ENCODE results near the gene HUNK. TPM values are rescaled to one million over a fixed set of nuclear protein-coding genes. Genes with fewer than 3 reads are reported as not detected.
"Not testable (repeated sequence)": the region's sequence is repeated elsewhere in the genome, so short reads cannot be mapped to it uniquely, and the experiment has no call there.

Gene HUNK
- total RNA-seq, 1 donor from 2014 or later = 60.6 TPM

DNA sequence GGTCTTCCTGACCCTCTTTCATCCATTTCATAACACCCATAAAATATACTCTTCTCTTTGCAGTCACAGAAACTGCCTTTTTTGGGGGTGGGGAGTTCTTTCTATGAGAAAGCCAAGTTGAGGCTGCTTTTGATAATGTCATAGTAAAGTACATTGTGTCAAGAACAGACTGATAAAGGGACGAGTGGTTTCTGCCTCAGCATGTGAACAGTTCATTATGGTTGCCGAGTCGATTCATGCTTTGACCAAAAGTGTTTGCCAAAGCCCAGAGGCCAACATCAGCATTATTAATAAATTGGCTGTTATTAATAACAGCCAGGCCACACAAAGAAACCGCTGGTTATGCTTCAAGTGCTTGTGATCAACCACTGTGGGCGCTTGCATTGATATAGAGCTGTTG is 162.0 kb downstream of the HUNK start:
- TF ChIP-seq, protein P1, sequence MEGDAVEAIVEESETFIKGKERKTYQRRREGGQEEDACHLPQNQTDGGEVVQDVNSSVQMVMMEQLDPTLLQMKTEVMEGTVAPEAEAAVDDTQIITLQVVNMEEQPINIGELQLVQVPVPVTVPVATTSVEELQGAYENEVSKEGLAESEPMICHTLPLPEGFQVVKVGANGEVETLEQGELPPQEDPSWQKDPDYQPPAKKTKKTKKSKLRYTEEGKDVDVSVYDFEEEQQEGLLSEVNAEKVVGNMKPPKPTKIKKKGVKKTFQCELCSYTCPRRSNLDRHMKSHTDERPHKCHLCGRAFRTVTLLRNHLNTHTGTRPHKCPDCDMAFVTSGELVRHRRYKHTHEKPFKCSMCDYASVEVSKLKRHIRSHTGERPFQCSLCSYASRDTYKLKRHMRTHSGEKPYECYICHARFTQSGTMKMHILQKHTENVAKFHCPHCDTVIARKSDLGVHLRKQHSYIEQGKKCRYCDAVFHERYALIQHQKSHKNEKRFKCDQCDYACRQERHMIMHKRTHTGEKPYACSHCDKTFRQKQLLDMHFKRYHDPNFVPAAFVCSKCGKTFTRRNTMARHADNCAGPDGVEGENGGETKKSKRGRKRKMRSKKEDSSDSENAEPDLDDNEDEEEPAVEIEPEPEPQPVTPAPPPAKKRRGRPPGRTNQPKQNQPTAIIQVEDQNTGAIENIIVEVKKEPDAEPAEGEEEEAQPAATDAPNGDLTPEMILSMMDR (IDR thresholded peaks at IDR 0.05; ENCODE audit: unreplicated experiment) = no peak
- Mint-ChIP-seq H3K36me3 (peaks cover 6% of the 10 kb centered on the region), H3K27ac (no peak overlapping the region), H3K9me3 (peaks cover 10% of the 10 kb centered on the region), H3K4me1 (peaks cover 9% of the 10 kb centered on the region), H3K4me3 (no peak overlapping the region), H3K27me3 (ENCODE audit: low read depth) (no peaks in the 10 kb centered on the region)
- DNase-seq (ENCODE audit: low spot score in 2 of 2, unreplicated experiment in 2 of 2) = no peak

DNA sequence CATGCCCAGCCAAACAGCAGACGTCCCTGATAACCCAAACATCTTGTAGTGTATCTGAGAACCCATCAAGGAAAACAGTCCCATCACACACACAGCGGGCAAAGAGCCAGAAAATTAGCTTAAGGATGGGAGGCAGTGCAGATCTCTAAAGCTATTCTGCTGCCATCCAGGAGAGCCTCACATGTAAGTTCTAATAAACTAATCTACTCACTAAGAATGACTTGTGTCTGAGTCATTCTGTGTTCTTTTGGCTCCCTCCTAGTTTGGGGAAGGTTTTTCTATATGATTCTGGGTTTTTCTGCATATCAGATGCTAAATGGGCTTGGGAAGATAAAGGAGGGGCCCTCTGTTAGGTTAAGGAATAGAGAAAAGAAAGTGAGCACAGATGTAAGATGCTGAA is 162.8 kb downstream of the HUNK start:
- no peak overlapping the region for H3K4me3 Mint-ChIP-seq
- peaks cover 12% of the 10 kb centered on the region for H3K9me3 Mint-ChIP-seq
- no peaks in the 10 kb centered on the region for H3K27me3 Mint-ChIP-seq (ENCODE audit: low read depth)
- H3K27ac Mint-ChIP-seq = no peak overlapping the region
- DNase-seq (ENCODE audit: low spot score in 2 of 2, unreplicated experiment in 2 of 2) = no peak
- H3K36me3 Mint-ChIP-seq = peaks cover 2% of the 10 kb centered on the region
- TF ChIP-seq, protein P1 (IDR thresholded peaks at IDR 0.05; ENCODE audit: unreplicated experiment) = no peak
- peaks cover 9% of the 10 kb centered on the region for H3K4me1 Mint-ChIP-seq

DNA sequence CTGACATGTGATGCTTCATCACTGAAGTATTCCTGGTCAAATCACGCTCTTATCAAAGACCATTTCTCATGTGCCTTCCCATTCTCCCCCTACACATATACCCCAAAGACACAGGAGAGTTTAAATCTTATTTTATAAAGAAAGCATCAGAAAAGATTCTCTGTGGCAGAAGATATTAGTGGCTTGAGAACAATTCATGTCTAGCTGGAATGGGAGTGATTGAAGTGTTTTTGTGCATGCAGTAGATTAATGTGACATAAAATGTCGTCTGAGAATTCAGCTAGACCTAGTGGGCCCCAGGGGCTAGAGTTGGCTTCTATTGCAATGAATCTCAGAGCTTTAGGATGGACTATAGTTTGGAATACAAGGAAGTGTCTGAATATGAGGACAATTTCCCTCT is 163.9 kb downstream of the HUNK start:
- Mint-ChIP-seq H3K4me1 (peaks cover 9% of the 10 kb centered on the region), H3K27ac (no peak overlapping the region), H3K27me3 (ENCODE audit: low read depth) (peaks cover 6% of the 10 kb centered on the region), H3K9me3 (peaks cover 22% of the 10 kb centered on the region), H3K36me3 (peaks cover 8% of the 10 kb centered on the region), H3K4me3 (no peak overlapping the region)
- DNase-seq (ENCODE audit: low spot score in 2 of 2, unreplicated experiment in 2 of 2) = no peak
- TF ChIP-seq, protein P1 (IDR thresholded peaks at IDR 0.05; ENCODE audit: unreplicated experiment) = no peak

DNA sequence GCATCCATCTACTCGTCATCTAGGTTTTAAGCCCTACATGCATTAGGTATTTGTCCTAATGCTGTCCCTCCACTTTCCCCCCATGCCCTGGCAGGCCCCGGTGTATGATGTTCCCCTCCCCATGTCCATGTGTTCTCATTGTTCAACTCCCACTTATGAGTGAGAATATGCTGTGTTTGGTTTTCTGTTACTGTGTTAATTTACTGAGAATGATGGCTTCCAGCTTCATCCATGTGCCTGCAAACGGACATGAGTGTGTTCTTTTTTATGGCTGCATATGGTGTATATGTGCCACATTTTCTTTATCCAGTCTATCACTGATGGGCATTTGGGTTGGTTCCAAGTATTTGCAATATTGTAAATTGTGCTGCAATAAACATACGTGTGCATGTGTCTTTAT is 165.9 kb downstream of the HUNK start:
- H3K4me3 Mint-ChIP-seq; DNase-seq (ENCODE audit: low spot score in 2 of 2, unreplicated experiment in 2 of 2); H3K27ac Mint-ChIP-seq; H3K27me3 Mint-ChIP-seq (ENCODE audit: low read depth); H3K36me3 Mint-ChIP-seq; H3K4me1 Mint-ChIP-seq: not testable (repeated sequence)
- peaks cover 22% of the 10 kb centered on the region for H3K9me3 Mint-ChIP-seq

DNA sequence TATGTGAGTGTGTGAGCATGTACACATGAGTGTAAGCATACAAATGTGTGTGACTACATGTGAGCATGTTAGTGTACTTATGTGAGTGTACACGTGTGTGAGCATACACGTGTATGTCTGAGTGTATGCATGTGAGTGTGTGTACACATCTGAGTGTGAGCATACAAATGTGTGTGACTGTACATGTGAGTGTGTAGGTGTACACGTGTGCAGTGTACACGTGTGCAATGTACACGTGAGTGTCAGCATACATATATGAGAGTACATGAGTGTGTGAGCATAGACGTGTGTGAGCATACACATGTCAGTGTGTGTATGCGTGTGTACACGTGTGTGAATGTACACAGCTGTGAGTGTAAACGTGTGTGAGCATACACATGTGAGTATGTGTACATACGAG is 170.6 kb downstream of the HUNK start:
- Mint-ChIP-seq H3K27me3 (ENCODE audit: low read depth) (peaks cover 6% of the 10 kb centered on the region), H3K9me3 (peaks cover 22% of the 10 kb centered on the region), H3K27ac (no peak overlapping the region), H3K36me3 (peaks cover 8% of the 10 kb centered on the region), H3K4me1 (peaks cover 19% of the 10 kb centered on the region), H3K4me3 (no peak overlapping the region)
- DNase-seq (ENCODE audit: low spot score in 2 of 2, unreplicated experiment in 2 of 2) = no peak
- TF ChIP-seq, protein P1 (IDR thresholded peaks at IDR 0.05; ENCODE audit: unreplicated experiment) = no peak

DNA sequence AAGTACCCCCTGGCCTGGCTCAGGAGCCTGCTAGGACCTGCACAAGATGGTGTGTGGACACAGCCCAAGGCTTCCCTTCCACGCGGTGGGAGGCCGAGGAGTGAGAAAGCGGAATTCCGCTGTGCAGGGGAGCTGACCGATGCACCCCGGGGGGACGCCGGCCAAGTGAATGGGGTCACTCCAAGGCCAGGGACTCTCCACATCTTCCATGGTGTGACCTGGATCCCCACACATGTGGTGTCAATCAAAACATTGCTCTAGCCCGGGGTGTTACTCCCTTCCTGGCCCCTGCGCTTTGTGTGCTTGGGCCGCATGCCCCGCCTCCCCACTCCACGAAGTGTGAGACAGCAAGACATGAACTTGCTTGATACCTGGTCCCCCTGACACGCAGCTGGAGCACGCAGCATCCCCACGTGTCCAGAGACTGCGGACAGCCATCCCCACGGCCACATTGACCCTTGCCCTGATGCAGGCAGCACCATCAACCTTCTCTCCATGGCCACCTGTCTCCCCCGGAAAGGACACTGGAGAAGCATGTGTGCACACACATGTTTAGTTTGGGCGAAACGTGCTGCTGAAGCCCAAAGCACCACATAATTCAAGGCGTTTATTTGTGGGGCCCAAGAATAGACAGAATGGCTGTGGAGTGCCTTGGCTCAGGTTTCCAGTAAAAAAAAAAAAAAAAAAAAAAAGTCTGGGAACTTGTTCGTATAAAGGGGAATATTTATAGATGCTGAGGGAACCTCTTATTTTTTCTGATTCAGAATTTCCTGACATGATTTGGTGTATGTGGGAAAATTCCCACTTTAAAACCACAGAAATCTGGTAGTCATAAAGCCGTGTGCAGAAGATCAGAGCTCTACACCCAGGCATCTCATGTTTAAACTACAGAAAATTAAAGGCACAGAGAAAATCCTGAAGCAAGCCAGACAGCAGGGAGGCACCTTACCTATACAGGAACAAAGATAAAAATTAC is 171.7 kb downstream of the HUNK start:
- Mint-ChIP-seq H3K27ac (peak overlapping the region; percentile 82), H3K9me3 (peaks cover 20% of the 10 kb centered on the region), H3K4me3 (no peak overlapping the region), H3K36me3 (peaks cover 8% of the 10 kb centered on the region), H3K27me3 (ENCODE audit: low read depth) (peaks cover 6% of the 10 kb centered on the region), H3K4me1 (peaks cover 19% of the 10 kb centered on the region)
- DNase-seq (ENCODE audit: low spot score in 2 of 2, unreplicated experiment in 2 of 2) = no peak
- TF ChIP-seq, protein P1 (IDR thresholded peaks at IDR 0.05; ENCODE audit: unreplicated experiment) = no peak
